Liver (tissue), 3 donors: ENCODE results near the gene WDR11.

Source experiments
- EGR1 ChIP-seq, 2 donors: IDR thresholded peaks; 2 replicates each; pipeline ENCODE4 v1.6.1; 2016 to 2018; ENCODE audit warnings: antibody characterized with exemption in 2 of 2, low read depth in 2 of 2
- FOXA1 ChIP-seq: IDR thresholded peaks from 2 replicates; pipeline ENCODE4 v1.6.1; 2016; ENCODE audit warnings: antibody characterized with exemption
- HNF4G ChIP-seq: IDR thresholded peaks from 2 replicates; pipeline ENCODE4 v1.6.1; 2016; ENCODE audit warnings: antibody characterized with exemption
- JUND ChIP-seq, 2 donors: IDR thresholded peaks; 2 replicates each; pipeline ENCODE4 v1.6.1; 2016; ENCODE audit warnings: antibody characterized with exemption in 2 of 2
- RAD21 ChIP-seq, 2 donors: IDR thresholded peaks; 2 replicates each; pipeline ENCODE4 v1.6.1; 2016; ENCODE audit warnings: antibody characterized with exemption in 2 of 2, mild to moderate bottlenecking in 2 of 2
- TAF1 ChIP-seq: conservative IDR thresholded peaks from 2 replicates; pipeline ENCODE4 v1.6.1; 2016; ENCODE audit warnings: antibody characterized with exemption, mild to moderate bottlenecking
- YY1 ChIP-seq: IDR thresholded peaks from 2 replicates; pipeline ENCODE4 v1.6.1; 2016; ENCODE audit warnings: antibody characterized with exemption, mild to moderate bottlenecking
- TF ChIP-seq, protein P1 (sequence below): fragments of 150-350 bp; IDR thresholded peaks from 2 replicates; pipeline ENCODE4 v1.5.1; 2017; ENCODE audit warnings: improper control_type of control experiment, low read depth, low read length; ENCODE audit not compliant: missing input control
- TF ChIP-seq, protein P2 (sequence below): IDR thresholded peaks from 2 replicates; pipeline ENCODE4 v1.6.1; 2016; ENCODE audit warnings: antibody characterized with exemption
- TF ChIP-seq, protein P3 (sequence below): IDR thresholded peaks from 2 replicates; pipeline ENCODE4 v1.6.1; 2016; ENCODE audit warnings: antibody characterized with exemption, mild to moderate bottlenecking
- TF ChIP-seq, protein P4 (sequence below): IDR thresholded peaks from 2 replicates; pipeline ENCODE4 v1.6.1; 2016; ENCODE audit warnings: antibody characterized with exemption
- donor health status: healthy.
- donor health status: healthy.

DNA sequence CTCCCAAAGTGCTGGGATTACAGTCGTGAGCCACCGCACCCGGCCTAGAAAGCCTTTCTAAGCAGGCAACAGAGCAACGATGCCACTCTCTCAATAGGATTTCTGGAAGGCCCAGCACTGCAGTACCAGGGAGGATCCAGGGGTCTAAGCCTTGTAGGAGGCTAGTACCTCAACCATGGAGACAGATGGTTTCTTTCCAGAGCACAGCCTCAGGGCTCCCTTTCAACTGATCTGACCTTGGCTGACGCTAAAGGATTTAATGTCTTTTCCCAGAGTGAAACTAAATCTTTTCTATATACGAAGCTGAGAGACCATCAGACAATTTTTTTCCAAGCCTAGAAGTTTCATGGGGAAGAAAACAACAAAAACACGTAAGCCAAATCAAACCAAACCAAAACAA, 78.0 kb downstream of the WDR11 start:
- TF ChIP-seq, protein P1, sequence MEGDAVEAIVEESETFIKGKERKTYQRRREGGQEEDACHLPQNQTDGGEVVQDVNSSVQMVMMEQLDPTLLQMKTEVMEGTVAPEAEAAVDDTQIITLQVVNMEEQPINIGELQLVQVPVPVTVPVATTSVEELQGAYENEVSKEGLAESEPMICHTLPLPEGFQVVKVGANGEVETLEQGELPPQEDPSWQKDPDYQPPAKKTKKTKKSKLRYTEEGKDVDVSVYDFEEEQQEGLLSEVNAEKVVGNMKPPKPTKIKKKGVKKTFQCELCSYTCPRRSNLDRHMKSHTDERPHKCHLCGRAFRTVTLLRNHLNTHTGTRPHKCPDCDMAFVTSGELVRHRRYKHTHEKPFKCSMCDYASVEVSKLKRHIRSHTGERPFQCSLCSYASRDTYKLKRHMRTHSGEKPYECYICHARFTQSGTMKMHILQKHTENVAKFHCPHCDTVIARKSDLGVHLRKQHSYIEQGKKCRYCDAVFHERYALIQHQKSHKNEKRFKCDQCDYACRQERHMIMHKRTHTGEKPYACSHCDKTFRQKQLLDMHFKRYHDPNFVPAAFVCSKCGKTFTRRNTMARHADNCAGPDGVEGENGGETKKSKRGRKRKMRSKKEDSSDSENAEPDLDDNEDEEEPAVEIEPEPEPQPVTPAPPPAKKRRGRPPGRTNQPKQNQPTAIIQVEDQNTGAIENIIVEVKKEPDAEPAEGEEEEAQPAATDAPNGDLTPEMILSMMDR: no peak
- TF ChIP-seq TAF1 (no peak), JUND (IDR thresholded peaks at IDR 0.05) (no peak), RAD21 (IDR thresholded peaks at IDR 0.05) (no peak), YY1 (no peak), EGR1 (IDR thresholded peaks at IDR 0.05; ENCODE audit: low read depth in 2 of 2) (no peak), HNF4G (no peak), FOXA1 (no peak)
- TF ChIP-seq, protein P2, sequence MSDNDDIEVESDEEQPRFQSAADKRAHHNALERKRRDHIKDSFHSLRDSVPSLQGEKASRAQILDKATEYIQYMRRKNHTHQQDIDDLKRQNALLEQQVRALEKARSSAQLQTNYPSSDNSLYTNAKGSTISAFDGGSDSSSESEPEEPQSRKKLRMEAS: no peak
- TF ChIP-seq, protein P3, sequence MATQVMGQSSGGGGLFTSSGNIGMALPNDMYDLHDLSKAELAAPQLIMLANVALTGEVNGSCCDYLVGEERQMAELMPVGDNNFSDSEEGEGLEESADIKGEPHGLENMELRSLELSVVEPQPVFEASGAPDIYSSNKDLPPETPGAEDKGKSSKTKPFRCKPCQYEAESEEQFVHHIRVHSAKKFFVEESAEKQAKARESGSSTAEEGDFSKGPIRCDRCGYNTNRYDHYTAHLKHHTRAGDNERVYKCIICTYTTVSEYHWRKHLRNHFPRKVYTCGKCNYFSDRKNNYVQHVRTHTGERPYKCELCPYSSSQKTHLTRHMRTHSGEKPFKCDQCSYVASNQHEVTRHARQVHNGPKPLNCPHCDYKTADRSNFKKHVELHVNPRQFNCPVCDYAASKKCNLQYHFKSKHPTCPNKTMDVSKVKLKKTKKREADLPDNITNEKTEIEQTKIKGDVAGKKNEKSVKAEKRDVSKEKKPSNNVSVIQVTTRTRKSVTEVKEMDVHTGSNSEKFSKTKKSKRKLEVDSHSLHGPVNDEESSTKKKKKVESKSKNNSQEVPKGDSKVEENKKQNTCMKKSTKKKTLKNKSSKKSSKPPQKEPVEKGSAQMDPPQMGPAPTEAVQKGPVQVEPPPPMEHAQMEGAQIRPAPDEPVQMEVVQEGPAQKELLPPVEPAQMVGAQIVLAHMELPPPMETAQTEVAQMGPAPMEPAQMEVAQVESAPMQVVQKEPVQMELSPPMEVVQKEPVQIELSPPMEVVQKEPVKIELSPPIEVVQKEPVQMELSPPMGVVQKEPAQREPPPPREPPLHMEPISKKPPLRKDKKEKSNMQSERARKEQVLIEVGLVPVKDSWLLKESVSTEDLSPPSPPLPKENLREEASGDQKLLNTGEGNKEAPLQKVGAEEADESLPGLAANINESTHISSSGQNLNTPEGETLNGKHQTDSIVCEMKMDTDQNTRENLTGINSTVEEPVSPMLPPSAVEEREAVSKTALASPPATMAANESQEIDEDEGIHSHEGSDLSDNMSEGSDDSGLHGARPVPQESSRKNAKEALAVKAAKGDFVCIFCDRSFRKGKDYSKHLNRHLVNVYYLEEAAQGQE: no peak
- TF ChIP-seq, protein P4, sequence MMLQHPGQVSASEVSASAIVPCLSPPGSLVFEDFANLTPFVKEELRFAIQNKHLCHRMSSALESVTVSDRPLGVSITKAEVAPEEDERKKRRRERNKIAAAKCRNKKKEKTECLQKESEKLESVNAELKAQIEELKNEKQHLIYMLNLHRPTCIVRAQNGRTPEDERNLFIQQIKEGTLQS: no peak
